ENCODE data around the gene EML6.

- TF ChIP-seq NR1H2 (CRISPR knock-in tag; IDR thresholded peaks at IDR 0.05; ENCODE audit: borderline replicate concordance, low read depth) = no peak
- no peak for TF ChIP-seq SUZ12 (IDR thresholded peaks at IDR 0.05; ENCODE audit: low read depth, low read length)
- no peak for TF ChIP-seq ZNF562 (CRISPR knock-in tag; IDR thresholded peaks at IDR 0.05; ENCODE audit: borderline replicate concordance)
- TF ChIP-seq RNF219 (CRISPR knock-in tag; IDR thresholded peaks at IDR 0.05) = no peak
- TF ChIP-seq JUN (CRISPR knock-in tag; IDR thresholded peaks at IDR 0.05) = no peak
- TF ChIP-seq CEBPG (CRISPR knock-in tag; IDR thresholded peaks at IDR 0.05) = no peak
- TF ChIP-seq POLR2A (IDR thresholded peaks at IDR 0.05; ENCODE audit: insufficient read depth in 1 of 2, low read depth in 2 of 2, low read length in 2 of 2) = no peak
- TF ChIP-seq, protein P1, sequence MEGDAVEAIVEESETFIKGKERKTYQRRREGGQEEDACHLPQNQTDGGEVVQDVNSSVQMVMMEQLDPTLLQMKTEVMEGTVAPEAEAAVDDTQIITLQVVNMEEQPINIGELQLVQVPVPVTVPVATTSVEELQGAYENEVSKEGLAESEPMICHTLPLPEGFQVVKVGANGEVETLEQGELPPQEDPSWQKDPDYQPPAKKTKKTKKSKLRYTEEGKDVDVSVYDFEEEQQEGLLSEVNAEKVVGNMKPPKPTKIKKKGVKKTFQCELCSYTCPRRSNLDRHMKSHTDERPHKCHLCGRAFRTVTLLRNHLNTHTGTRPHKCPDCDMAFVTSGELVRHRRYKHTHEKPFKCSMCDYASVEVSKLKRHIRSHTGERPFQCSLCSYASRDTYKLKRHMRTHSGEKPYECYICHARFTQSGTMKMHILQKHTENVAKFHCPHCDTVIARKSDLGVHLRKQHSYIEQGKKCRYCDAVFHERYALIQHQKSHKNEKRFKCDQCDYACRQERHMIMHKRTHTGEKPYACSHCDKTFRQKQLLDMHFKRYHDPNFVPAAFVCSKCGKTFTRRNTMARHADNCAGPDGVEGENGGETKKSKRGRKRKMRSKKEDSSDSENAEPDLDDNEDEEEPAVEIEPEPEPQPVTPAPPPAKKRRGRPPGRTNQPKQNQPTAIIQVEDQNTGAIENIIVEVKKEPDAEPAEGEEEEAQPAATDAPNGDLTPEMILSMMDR (CRISPR knock-in tag; IDR thresholded peaks at IDR 0.05) = no peak
- TF ChIP-seq ZBTB26 (CRISPR knock-in tag; IDR thresholded peaks at IDR 0.05; ENCODE audit: borderline replicate concordance) = no peak
- TF ChIP-seq, protein P2, sequence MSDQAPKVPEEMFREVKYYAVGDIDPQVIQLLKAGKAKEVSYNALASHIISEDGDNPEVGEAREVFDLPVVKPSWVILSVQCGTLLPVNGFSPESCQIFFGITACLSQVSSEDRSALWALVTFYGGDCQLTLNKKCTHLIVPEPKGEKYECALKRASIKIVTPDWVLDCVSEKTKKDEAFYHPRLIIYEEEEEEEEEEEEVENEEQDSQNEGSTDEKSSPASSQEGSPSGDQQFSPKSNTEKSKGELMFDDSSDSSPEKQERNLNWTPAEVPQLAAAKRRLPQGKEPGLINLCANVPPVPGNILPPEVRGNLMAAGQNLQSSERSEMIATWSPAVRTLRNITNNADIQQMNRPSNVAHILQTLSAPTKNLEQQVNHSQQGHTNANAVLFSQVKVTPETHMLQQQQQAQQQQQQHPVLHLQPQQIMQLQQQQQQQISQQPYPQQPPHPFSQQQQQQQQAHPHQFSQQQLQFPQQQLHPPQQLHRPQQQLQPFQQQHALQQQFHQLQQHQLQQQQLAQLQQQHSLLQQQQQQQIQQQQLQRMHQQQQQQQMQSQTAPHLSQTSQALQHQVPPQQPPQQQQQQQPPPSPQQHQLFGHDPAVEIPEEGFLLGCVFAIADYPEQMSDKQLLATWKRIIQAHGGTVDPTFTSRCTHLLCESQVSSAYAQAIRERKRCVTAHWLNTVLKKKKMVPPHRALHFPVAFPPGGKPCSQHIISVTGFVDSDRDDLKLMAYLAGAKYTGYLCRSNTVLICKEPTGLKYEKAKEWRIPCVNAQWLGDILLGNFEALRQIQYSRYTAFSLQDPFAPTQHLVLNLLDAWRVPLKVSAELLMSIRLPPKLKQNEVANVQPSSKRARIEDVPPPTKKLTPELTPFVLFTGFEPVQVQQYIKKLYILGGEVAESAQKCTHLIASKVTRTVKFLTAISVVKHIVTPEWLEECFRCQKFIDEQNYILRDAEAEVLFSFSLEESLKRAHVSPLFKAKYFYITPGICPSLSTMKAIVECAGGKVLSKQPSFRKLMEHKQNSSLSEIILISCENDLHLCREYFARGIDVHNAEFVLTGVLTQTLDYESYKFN (CRISPR knock-in tag; conservative IDR thresholded peaks at IDR 0.05) = no peak
Observed at GRCh38 chr2:55018619-55019018, 295.2 kb downstream of the EML6 start.
